Superior temporal gyrus (tissue), 1 donor: ENCODE measurements around the gene SORBS1.

ENCODE experiments used
- DNase-seq: peaks from one replicate; pipeline ENCODE4 v3.0.0-alpha.2; 2016; ENCODE audit errors: extremely low spot score

Gene SORBS1

GRCh38 chr10:95539560-95540284, 21.4 kb downstream of the SORBS1 start:
- no peak for DNase-seq

- no peak for DNase-seq
These were observed 22.8 kb downstream of the SORBS1 start for GRCh38 chr10:95538412-95538811.

- no peak for DNase-seq
These were observed 23.6 kb downstream of the SORBS1 start for GRCh38 chr10:95537542-95537927.

- no peak for DNase-seq
These were observed 24.2 kb downstream of the SORBS1 start for GRCh38 chr10:95536894-95537541.

- DNase-seq: no peak
These were observed 25.2 kb downstream of the SORBS1 start for GRCh38 chr10:95536017-95536416.

- no peak for DNase-seq
These were observed 25.6 kb downstream of the SORBS1 start for GRCh38 chr10:95535526-95535925.

- DNase-seq: no peak
These were observed 27.6 kb downstream of the SORBS1 start for GRCh38 chr10:95533590-95533989.

- no peak for DNase-seq
These were observed 28.6 kb downstream of the SORBS1 start for GRCh38 chr10:95532536-95532935.

- no peak for DNase-seq
These were observed 29.2 kb downstream of the SORBS1 start for GRCh38 chr10:95531994-95532399.

- DNase-seq: no peak
These were observed 29.9 kb downstream of the SORBS1 start for GRCh38 chr10:95531058-95531809.

- DNase-seq: no peak
These were observed 30.6 kb downstream of the SORBS1 start for GRCh38 chr10:95530561-95530960.

GRCh38 chr10:95530029-95530428, 31.1 kb downstream of the SORBS1 start:
- DNase-seq: no peak

GRCh38 chr10:95526044-95526443, 35.1 kb downstream of the SORBS1 start:
- DNase-seq: no peak

- no peak for DNase-seq
These were observed 36.1 kb downstream of the SORBS1 start for GRCh38 chr10:95525033-95525418.

- DNase-seq: no peak
These were observed 36.7 kb downstream of the SORBS1 start for GRCh38 chr10:95524358-95525032.

GRCh38 chr10:95522117-95522516, 39.1 kb downstream of the SORBS1 start:
- DNase-seq: no peak

GRCh38 chr10:95520617-95521016, 40.6 kb downstream of the SORBS1 start:
- no peak for DNase-seq

- no peak for DNase-seq
These were observed 42.4 kb downstream of the SORBS1 start for GRCh38 chr10:95518455-95519452.

GRCh38 chr10:95517536-95518454, 43.4 kb downstream of the SORBS1 start:
- DNase-seq: no peak
